ENCODE data around the gene PDK2.

PDK2 gene

DNA sequence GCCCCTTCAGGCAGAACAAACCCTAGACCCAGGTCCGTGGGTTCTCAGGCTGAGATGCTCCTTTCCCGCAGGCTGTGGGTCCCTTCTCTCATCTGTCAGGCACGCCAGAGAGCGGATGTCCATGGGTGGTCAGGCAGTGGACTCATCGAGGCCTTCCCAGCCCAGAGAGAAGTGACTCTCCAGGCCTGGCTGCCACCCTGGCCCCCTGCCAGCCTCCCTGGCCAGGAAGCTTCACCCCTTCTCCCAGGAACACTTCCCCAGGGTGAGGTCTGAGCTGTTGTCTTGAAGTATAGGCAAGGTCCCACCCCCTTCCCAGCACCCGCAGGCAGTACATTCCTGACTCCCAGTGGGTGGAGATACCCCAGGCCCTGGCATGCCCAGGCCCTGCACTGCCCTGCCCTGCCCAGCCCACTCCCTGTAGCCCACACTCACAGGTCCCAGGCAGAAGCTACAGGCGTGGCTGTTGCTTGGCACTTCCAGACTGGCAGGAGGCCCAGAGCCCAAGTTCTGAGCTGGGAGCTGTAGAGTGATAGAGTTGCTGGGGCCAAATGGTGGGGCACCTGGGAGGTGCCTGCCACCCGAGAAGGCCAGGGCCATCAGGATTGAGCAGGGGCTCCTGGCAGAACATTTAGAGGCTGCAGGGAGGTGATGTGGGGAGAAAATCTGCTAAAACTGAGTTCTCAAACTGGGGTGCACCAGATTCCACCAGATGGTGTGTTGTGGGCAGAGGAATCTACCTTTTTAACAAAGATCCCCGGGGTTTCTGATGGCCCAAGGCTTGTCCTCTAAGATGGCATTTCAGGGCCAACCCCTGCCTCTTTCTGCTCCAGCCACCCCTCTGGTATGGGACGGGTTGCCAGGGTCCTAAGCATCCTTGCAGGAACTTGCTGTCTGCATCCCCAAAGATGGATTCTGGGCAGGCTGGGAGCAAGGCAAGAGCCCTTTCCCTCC lies 32.6 kb upstream of the PDK2 start:
- no peaks in the 10 kb centered on the region; the same call in 1 of the 2 replicates for H3F3A ChIP-seq (ENCODE audit: control insufficient read depth, insufficient read depth)
- H3K4me1 ChIP-seq (ENCODE audit: control insufficient read depth, low read length), result peaks cover 12% of the 10 kb centered on the region
- H3K27ac ChIP-seq (ENCODE audit: low read depth, low read length), result no peak overlapping the region
- H3K27me3 ChIP-seq (ENCODE audit: control insufficient read depth, low read length), result no peaks in the 10 kb centered on the region
- no peaks in the 10 kb centered on the region for H3K9me2 ChIP-seq (replicated peaks; ENCODE audit: control insufficient read depth, low read length)
- no peak overlapping the region for H3K4me3 ChIP-seq (ENCODE audit: low read length)
- no peaks in the 10 kb centered on the region for H3K36me3 ChIP-seq (ENCODE audit: control insufficient read depth, low read length)
- no peaks in the 10 kb centered on the region; the same call in 1 of the 2 replicates for H4K20me1 ChIP-seq (ENCODE audit: control insufficient read depth, insufficient read depth, low read depth, low read length)
- H3K79me2 ChIP-seq (ENCODE audit: control insufficient read depth, low read length), result 0 out of 2 replicates have a peak, but pooled peaks cover 4% of the 10 kb centered on the region
- TF ChIP-seq EZH2phosphoT487 (IDR thresholded peaks at IDR 0.05; ENCODE audit: borderline replicate concordance, low read length), result no peak
- H3K9me3 ChIP-seq (ENCODE audit: control insufficient read depth, insufficient read depth, low read length), result no peaks in the 10 kb centered on the region
- no peak overlapping the region for H3K4me2 ChIP-seq (ENCODE audit: low read length)

DNA sequence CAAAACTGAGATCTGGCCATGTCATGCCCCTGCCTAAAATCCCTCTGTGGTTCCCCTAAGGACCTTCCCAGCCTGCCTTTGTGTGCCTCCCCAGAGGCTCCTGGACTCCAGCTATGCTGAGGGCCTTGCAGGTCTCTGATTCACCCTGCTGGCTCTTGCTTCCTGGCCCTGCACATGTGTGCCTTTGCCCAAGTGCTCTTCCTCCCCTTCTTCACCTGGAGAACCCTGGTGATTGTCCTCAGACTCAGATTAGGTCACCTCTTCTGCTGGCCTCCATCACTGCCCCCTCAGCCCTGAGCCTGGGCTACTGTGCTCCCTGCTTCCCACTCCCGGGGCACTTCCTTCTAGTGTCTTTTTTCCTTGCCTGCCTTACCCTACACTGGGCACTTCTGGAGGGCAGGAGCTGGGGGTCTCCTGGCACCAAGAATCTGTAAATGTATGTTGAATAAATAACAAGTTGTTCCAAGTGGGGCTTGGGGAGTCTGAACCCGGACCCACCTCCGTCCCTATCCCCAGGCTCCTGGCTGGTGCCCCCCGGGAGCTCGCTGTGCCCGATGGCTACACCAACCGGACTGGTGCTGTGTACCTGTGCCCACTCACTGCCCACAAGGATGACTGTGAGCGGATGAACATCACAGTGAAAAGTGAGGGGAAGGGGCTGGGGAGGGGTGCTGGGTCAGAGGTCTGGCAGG lies 31.4 kb upstream of the PDK2 start:
- Histone ChIP-seq H3K27me3 (ENCODE audit: control insufficient read depth, low read length) (no peaks in the 10 kb centered on the region), H3K36me3 (ENCODE audit: control insufficient read depth, low read length) (no peaks in the 10 kb centered on the region), H4K20me1 (ENCODE audit: control insufficient read depth, insufficient read depth, low read depth, low read length) (no peaks in the 10 kb centered on the region; the same call in 1 of the 2 replicates), H3F3A (ENCODE audit: control insufficient read depth, insufficient read depth) (no peaks in the 10 kb centered on the region), H3K9me2 (replicated peaks; ENCODE audit: control insufficient read depth, low read length) (no peaks in the 10 kb centered on the region), H3K9me3 (ENCODE audit: control insufficient read depth, insufficient read depth, low read length) (no peaks in the 10 kb centered on the region), H3K4me3 (ENCODE audit: low read length) (no peak overlapping the region), H3K27ac (ENCODE audit: low read depth, low read length) (no peak overlapping the region), H3K79me2 (ENCODE audit: control insufficient read depth, low read length) (no peaks in the 10 kb centered on the region), H3K4me2 (ENCODE audit: low read length) (no peak overlapping the region), H3K4me1 (ENCODE audit: control insufficient read depth, low read length) (peaks cover 10% of the 10 kb centered on the region)
- no peak for TF ChIP-seq EZH2phosphoT487 (IDR thresholded peaks at IDR 0.05; ENCODE audit: borderline replicate concordance, low read length)
- TF ChIP-seq, protein P1, sequence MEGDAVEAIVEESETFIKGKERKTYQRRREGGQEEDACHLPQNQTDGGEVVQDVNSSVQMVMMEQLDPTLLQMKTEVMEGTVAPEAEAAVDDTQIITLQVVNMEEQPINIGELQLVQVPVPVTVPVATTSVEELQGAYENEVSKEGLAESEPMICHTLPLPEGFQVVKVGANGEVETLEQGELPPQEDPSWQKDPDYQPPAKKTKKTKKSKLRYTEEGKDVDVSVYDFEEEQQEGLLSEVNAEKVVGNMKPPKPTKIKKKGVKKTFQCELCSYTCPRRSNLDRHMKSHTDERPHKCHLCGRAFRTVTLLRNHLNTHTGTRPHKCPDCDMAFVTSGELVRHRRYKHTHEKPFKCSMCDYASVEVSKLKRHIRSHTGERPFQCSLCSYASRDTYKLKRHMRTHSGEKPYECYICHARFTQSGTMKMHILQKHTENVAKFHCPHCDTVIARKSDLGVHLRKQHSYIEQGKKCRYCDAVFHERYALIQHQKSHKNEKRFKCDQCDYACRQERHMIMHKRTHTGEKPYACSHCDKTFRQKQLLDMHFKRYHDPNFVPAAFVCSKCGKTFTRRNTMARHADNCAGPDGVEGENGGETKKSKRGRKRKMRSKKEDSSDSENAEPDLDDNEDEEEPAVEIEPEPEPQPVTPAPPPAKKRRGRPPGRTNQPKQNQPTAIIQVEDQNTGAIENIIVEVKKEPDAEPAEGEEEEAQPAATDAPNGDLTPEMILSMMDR (IDR thresholded peaks at IDR 0.05; ENCODE audit: low read depth, low read length, poor library complexity, severe bottlenecking), result no peak

GRCh38 chr17:50064253-50065001 lies 30.7 kb upstream of the PDK2 start:
- no peak overlapping the region for H3K4me2 ChIP-seq (ENCODE audit: low read length)
- no peaks in the 10 kb centered on the region for H3K79me2 ChIP-seq (ENCODE audit: control insufficient read depth, low read length)
- H3K4me3 ChIP-seq (ENCODE audit: low read length), result no peak overlapping the region
- peaks cover 10% of the 10 kb centered on the region for H3K4me1 ChIP-seq (ENCODE audit: control insufficient read depth, low read length)
- H3F3A ChIP-seq (ENCODE audit: control insufficient read depth, insufficient read depth), result no peaks in the 10 kb centered on the region
- TF ChIP-seq, protein P1 (IDR thresholded peaks at IDR 0.05; ENCODE audit: low read depth, low read length, poor library complexity, severe bottlenecking), result no peak
- TF ChIP-seq EZH2phosphoT487 (IDR thresholded peaks at IDR 0.05; ENCODE audit: borderline replicate concordance, low read length), result no peak
- H3K27ac ChIP-seq (ENCODE audit: low read depth, low read length), result no peak overlapping the region
- H3K36me3 ChIP-seq (ENCODE audit: control insufficient read depth, low read length), result no peaks in the 10 kb centered on the region
- H3K27me3 ChIP-seq (ENCODE audit: control insufficient read depth, low read length), result no peaks in the 10 kb centered on the region
- no peaks in the 10 kb centered on the region; the same call in 1 of the 2 replicates for H4K20me1 ChIP-seq (ENCODE audit: control insufficient read depth, insufficient read depth, low read depth, low read length)
- H3K9me2 ChIP-seq (replicated peaks; ENCODE audit: control insufficient read depth, low read length), result no peaks in the 10 kb centered on the region
- H3K9me3 ChIP-seq (ENCODE audit: control insufficient read depth, insufficient read depth, low read length), result no peaks in the 10 kb centered on the region
